PC-9 (cell line): Measurements from ENCODE around the gene BRSK1.

Experiments
- CTCF ChIP-seq: fragments of 200-600 bp; sonication (generic); conservative IDR thresholded peaks from 2 replicates; pipeline ENCODE4 v1.6.1; 2017; ENCODE audit warnings: mixed run types, antibody characterized with exemption, mild to moderate bottlenecking, moderate library complexity
- EZH2 ChIP-seq: fragments of 200-600 bp; sonication (generic); IDR thresholded peaks from 2 replicates; pipeline ENCODE4 v1.8.0; 2017; ENCODE audit warnings: antibody characterized with exemption, low read depth

DNA sequence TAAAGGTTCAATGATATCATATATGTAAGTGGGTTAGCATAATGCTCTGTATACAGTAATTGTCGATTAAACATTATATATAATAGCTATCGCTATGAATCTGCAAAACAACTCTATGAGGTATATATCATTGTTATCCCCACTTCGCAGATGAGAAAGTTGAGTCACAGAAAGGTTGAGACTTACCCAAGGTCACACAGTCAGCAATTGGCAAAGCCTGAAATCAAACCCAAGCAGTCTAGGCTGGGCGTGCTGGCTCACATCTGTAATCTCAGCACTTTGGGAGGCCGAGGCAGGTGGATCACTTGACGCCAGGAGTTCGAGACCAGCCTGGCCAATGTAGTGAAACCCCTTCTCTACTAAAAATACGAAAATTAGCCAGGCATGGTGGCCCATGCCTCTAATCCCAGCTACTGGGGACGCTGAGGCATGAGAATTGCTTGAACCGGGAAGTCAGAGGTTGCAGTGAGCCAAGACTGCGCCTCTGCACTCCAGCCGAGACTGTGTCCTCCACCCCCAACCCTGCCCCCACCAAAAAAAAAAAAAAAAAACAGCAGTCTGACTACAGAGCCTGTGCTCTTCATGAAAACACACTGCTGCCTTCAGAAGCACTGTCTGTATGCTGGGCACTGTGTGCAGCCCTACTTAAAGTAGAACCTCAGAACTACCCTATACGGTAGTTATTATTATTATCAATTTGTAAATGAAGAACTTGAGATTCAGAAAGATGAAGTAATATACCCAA, 5.2 kb upstream of the BRSK1 start:
- no peak for TF ChIP-seq CTCF
- TF ChIP-seq EZH2 = no peak
